BJ (cell line): ENCODE results near the gene CRABP2. TPM values are rescaled to one million over a fixed set of nuclear protein-coding genes. Genes with fewer than 3 reads are reported as not detected.

Experiments used
- CTCF ChIA-PET: fragments of 350-600 bp; formaldehyde crosslinking; extraction: SDS; loops from one replicate; lab custom pipeline; 2021; ENCODE audit warnings: antibody characterized with exemption, inconsistent platforms; lab: Yijun Ruan, JAX
- POLR2A ChIA-PET: fragments of 300-600 bp; sonication (Branson Sonifier 250); formaldehyde crosslinking; extraction: SDS; loops from one replicate; lab custom pipeline; 2021; ENCODE audit warnings: antibody characterized with exemption; lab: Charles Lee
- DNase-seq: peaks from one replicate; pipeline ENCODE4 v3.0.0-alpha.2; 2011; ENCODE audit warnings: low read depth
- H3K27me3 ChIP-seq: 2 replicates; pipeline ENCODE4 v1.6.0; 2011; ENCODE audit warnings: low read length; ENCODE audit not compliant: control insufficient read depth, insufficient read depth
- H3K36me3 ChIP-seq: 2 replicates; pipeline ENCODE4 v1.5.1; 2011; ENCODE audit warnings: low read length; ENCODE audit not compliant: control insufficient read depth, insufficient read depth
- H3K4me3 ChIP-seq: 2 replicates; pipeline ENCODE4 v1.5.1; 2011; ENCODE audit warnings: low read depth, mild to moderate bottlenecking, control low read depth, low read length
- CTCF ChIP-seq: IDR thresholded peaks from 2 replicates; pipeline ENCODE4 v1.5.1; 2011; ENCODE audit warnings: low read depth, mild to moderate bottlenecking, control low read depth, inconsistent platforms, low read length, moderate library complexity; ENCODE audit not compliant: insufficient read depth
- polyA plus RNA-seq: library from polyadenylated mRNA; depleted of rRNA; stranded (reverse); fragments of >200 nt; gene quantifications from 2 replicates; pipeline ENCODE4 v1.2.3, GENCODE V29; 2011

The CRABP2 gene
- polyA plus RNA-seq, 1 experiment, result 75.9 TPM

- TF ChIP-seq CTCF, result 0 out of 2 replicates have a peak, but pooled peaks have one; percentile 3
- CTCF ChIA-PET, result interaction anchor here (0.6 to 31.9 kb wide), 18 partner anchors 11 to 258 kb away, joined by 3 to 1556 read pairs (median 6); partner anchors contain the start of genes CRABP2, HAPLN2, ISG20L2 and METTL25B
- Histone ChIP-seq H3K36me3 (peaks cover 8% of the 10 kb centered on the region), H3K4me3 (peak within 1 kb of the TSS; percentile 55), H3K27me3 (no peaks in the 10 kb centered on the region)
- DNase-seq, result no peak
- POLR2A ChIA-PET, result interaction anchor here (1.2 to 1.7 kb wide), 3 partner anchors 13 to 29 kb away, joined by 3 to 9 read pairs (median 6); no protein-coding TSS in a partner anchor
Observed at GRCh38 chr1:156676820-156677615, 28.4 kb downstream of the CRABP2 start, which contains the start of gene NES. NES (minus strand) TSS chr1:156677407; CDS start chr1:156677264, 143 bp downstream.

DNA sequence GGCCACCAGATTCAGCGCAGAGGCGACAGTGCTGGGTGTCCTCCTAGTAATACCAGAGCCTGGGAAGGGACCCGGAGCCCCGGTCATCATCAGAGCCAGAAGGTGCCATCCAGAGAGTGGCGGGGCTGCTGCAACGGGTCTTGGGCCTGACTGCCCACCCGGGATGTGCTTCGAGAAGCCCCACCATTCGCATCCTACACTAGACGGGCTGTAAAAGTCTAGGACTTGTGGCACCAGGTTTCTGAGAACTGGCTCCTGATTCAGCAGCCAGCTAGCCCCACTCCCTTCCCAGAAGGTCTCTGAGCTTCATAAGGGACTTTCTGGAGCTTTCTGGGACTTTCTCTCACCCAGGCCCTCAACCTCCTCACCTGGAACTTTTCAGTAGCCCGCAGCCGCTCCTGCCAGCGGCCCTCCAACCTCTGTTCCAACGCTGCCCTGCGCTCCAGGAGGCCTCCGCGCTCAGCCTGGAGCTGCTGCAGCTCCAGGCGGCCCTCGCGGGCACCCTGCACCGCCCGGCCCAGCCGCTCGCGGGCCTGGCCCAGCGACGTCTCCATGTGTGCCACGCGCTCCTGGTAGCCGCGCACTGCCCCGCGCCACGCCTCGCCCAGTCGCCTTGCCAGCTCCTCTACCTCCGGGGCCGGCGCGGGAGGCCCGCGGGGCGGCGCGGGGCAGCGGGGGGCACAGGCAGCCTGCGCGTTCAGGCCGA, 29.1 kb downstream of the CRABP2 start:
- no peaks in the 10 kb centered on the region for H3K27me3 ChIP-seq
- CTCF ChIA-PET, result interaction anchor here (0.6 to 31.9 kb wide), 13 partner anchors 12 to 252 kb away, joined by 3 to 1556 read pairs (median 7); partner anchors contain the start of genes CRABP2, HAPLN2, ISG20L2 and METTL25B
- POLR2A ChIA-PET, result interaction anchor here (0.5 to 1.7 kb wide), 5 partner anchors 12 to 99 kb away, joined by 3 to 9 read pairs (median 4); no protein-coding TSS in a partner anchor
- peaks cover 8% of the 10 kb centered on the region for H3K36me3 ChIP-seq
- no peak for DNase-seq
- TF ChIP-seq CTCF, result no peak
- peak overlapping the region; percentile 55 for H3K4me3 ChIP-seq

DNA sequence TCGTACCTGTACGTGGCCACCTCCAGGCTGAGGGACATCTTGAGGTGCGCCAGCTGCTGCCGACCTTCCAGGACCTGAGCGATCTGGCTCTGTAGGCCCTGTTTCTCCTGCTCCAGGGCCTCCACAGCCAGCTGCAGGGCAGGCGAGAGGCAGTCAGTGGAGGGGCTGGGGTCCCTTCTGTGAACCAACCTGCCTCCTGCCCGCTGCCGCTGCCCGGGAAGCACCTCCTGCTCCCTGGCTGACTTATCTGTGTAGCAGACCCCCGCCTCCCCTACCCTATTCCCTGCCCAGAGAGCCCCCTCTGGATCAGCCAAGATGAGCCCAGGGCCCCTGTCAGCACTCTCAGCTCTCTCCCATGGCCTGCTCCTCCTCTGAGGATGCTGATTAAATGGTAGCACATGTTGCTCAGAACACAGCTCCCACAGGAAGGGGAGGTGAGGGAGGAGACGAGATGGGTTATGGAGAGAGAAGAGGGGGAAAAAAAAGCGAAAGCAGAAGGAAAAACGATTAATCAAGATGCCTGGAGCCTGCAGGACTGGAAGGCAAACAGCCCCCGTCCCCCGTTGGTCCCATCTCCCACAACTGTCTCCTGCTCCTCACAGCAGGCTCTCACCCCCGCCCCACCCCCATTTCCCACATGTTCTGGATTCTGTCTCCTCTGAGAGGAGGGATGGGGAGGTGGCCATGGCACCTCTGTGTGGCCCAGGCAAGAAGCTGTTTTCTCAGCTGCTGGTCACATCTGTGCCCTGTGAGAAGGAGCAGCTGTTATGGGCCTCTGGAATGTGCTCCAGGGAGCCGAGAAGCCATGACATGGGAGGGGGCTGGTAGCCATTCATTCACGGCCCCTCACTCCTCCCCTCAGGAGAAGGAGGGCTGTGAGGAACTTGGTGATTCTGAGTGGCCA, 29.9 kb downstream of the CRABP2 start:
- CTCF ChIA-PET, result interaction anchor here (0.7 to 31.9 kb wide), 7 partner anchors 12 to 297 kb away, joined by 3 to 1556 read pairs (median 117); partner anchors contain the start of genes CRABP2, ISG20L2 and METTL25B
- no peak for TF ChIP-seq CTCF
- POLR2A ChIA-PET, result interaction anchor here (0.5 to 1.4 kb wide), 7 partner anchors 13 to 100 kb away, joined by 3 to 9 read pairs (median 4); partner anchors contain the start of gene MRPL24
- no peak for DNase-seq
- no peaks in the 10 kb centered on the region for H3K27me3 ChIP-seq
- peaks cover 8% of the 10 kb centered on the region for H3K36me3 ChIP-seq
- peak overlapping the region; percentile 55 for H3K4me3 ChIP-seq

DNA sequence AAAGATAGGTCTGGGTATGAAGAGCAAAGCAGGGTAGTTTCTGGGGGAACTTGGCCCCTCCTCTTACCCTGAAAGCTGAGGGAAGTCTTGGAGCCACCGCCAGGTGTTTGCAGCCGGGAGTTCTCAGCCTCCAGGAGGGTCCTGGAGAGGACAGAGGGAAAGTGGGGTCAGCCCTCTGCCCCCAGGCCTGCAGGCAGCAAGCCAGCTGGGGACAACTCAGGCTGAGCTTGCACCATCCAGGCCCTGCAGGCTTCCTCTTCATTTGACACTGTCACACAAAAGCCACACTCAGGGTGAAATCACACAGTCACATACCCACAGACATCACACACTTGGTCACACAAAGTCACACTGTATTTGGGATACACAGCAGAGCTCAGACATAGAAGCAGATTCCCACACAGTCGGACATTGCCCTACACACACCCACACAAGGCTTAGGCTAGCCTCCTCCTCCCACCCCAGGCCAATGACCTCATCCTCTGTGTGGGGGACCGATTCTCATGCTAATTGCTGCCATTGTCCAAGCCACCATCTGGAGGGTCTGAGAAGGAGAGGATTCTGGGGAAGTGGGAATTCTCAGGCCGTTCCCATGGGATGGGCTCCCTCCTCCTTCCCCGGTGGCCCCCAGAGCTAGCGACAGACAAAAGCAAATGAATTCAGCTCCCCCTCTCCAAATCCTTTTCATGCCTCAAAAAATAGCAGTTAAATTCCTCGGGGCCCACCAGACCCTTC, 31.8 kb downstream of the CRABP2 start:
- no peak for TF ChIP-seq CTCF
- ChIA-PET POLR2A (no interaction called here), CTCF (interaction anchor here (0.6 to 31.9 kb wide), 5 partner anchors 10 to 603 kb away, joined by 4 to 1556 read pairs (median 155); partner anchors contain the start of genes CRABP2, ISG20L2 and METTL25B)
- Histone ChIP-seq H3K36me3 (peaks cover 9% of the 10 kb centered on the region), H3K4me3 (no peak overlapping the region), H3K27me3 (no peaks in the 10 kb centered on the region)
- DNase-seq, result no peak
